GM12874 (cell line): ENCODE results near the gene TXNRD1.

Experiments used
- CTCF ChIP-seq: IDR thresholded peaks from 2 replicates; pipeline ENCODE4 v1.5.1; 2011; ENCODE audit warnings: low read depth, mild to moderate bottlenecking, control low read depth, low read length, moderate library complexity; ENCODE audit not compliant: insufficient read depth

The TXNRD1 gene

GRCh38 chr12:104314242-104314614, 98.6 kb downstream of the TXNRD1 start:
- TF ChIP-seq CTCF, result no peak

DNA sequence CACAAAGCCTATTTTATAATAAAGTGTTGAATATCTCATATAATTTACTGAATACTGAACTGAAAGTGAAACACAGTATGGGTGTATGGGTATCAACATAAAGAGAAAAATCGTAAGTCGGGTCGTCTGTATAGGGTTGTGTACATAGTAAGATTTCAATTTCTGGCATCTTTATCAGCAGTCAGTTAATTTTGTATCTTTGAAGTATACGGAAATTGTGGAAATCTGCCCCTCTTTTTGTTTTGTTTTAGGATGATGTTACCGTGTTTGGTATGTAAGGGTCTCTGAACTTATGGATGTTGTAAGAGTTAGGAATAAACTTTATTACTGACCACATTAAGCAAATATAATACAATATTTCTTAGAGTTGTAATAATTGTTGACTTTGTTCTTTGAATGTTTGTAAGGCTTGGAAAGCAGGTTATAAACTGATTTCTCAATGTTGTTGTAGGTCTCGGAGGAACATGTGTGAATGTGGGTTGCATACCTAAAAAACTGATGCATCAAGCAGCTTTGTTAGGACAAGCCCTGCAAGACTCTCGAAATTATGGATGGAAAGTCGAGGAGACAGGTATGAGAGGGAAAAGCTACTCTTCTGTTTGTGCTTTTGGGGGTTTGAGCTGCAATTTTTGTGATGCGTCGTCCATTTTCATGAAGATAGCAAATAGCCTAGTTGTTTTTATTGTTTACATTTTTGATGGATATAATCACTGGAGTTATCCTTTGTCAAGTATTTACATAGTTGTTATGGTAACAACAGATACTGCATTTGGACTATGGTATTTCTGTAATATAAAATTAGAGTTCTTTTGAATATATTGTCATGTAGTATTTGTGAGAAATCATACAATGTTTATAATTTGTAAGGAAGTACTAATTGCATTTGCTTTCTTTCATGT, 100.0 kb downstream of the TXNRD1 start:
- no peak for TF ChIP-seq CTCF

GRCh38 chr12:104316936-104317335, 101.4 kb downstream of the TXNRD1 start:
- no peak for TF ChIP-seq CTCF

DNA sequence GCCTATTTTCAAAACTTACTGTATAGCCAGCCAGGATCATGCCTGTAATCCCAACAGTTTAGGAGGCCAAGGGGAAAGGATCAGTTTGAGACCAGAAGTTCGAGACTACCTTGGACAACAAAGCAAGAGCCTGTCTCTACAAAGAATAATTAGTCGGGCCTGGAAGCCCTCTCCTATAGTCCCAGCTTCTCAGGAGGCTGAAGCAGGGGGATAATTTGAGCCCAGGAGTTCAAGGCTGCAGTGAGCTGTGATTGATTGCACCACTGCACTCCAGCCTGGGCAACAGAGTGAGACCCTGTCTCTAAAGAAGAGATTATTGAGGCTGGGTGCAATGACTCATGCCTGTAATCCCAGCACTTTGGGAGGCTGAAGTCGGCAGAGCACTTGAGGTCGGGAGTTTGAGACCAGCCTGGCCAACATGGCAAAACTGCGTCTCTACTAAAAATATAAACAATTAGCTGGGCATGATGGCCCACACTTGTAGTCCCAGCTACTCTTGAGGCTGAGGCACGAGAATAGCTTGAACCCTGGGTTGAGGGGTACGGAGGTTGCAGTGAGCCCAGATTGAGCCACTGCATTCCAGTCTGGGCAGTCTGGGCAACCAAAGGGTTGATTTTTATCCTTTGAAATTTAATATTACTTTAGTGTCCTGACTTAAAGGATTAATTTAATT, 102.1 kb downstream of the TXNRD1 start:
- no peak for TF ChIP-seq CTCF

GRCh38 chr12:104319028-104319427, 103.4 kb downstream of the TXNRD1 start:
- TF ChIP-seq CTCF, result no peak

- no peak for TF ChIP-seq CTCF
Observed at GRCh38 chr12:104319918-104320626, 104.5 kb downstream of the TXNRD1 start.

DNA sequence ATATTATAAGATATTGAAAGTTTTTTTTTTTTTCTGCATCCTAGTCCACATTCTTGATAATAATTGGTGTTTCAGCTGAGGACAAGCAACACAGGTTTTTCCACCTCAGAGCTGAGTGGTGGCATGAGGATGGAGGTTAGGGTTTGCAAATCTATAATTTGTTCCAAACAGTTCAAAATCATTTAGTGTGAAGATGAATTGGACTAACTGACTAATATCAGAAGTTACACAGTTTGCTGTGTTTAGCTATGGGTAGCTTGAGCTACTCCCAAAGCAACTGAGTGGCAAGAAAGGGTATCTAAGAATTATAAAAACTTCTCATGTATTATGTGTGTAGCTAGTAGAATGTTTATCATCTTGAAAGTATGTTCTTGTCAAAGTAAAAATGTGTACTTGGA, 105.0 kb downstream of the TXNRD1 start:
- no peak for TF ChIP-seq CTCF
